SK-N-SH (cell line): ENCODE measurements around the gene MSH2.

Experiments
- GATA2 ChIP-seq: sonication (generic); formaldehyde crosslinking; IDR thresholded peaks from 2 replicates; pipeline ENCODE4 v1.5.0; 2020; ENCODE audit warnings: mild to moderate bottlenecking, missing genetic modification reagents
- MXI1 ChIP-seq: IDR thresholded peaks from 2 replicates; pipeline ENCODE4 v1.6.1; 2012; ENCODE audit warnings: mild to moderate bottlenecking, low read depth, low read length, improper control_type of control experiment
- TF ChIP-seq, protein P1 (sequence below): fragments of 200-600 bp; sonication (generic); IDR thresholded peaks from 2 replicates; pipeline ENCODE4 v1.6.1; 2017; ENCODE audit warnings: antibody characterized with exemption, mild to moderate bottlenecking, moderate library complexity

GRCh38 chr2:47506436-47506835, 103.5 kb downstream of the MSH2 start:
- TF ChIP-seq, protein P1, sequence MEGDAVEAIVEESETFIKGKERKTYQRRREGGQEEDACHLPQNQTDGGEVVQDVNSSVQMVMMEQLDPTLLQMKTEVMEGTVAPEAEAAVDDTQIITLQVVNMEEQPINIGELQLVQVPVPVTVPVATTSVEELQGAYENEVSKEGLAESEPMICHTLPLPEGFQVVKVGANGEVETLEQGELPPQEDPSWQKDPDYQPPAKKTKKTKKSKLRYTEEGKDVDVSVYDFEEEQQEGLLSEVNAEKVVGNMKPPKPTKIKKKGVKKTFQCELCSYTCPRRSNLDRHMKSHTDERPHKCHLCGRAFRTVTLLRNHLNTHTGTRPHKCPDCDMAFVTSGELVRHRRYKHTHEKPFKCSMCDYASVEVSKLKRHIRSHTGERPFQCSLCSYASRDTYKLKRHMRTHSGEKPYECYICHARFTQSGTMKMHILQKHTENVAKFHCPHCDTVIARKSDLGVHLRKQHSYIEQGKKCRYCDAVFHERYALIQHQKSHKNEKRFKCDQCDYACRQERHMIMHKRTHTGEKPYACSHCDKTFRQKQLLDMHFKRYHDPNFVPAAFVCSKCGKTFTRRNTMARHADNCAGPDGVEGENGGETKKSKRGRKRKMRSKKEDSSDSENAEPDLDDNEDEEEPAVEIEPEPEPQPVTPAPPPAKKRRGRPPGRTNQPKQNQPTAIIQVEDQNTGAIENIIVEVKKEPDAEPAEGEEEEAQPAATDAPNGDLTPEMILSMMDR = no peak
- TF ChIP-seq MXI1 = no peak
- TF ChIP-seq GATA2 (CRISPR knock-in tag) = no peak
